Activated CD4-positive, alpha-beta T cell treated with anti-CD3 and anti-CD28 coated beads, Interleukin-10, Interleukin-2, amounts not matched to agents 100 ng/mL and 50 ng/mL, durations not matched to agents 16 hours and 8 hours (primary cell): Measurements from ENCODE around the gene F2RL3.

ENCODE experiments used
- DNase-seq: peaks from one replicate; pipeline ENCODE4 v3.0.0-alpha.2; 2020

Gene F2RL3

GRCh38 chr19:16875584-16876555 lies 12.9 kb upstream of the F2RL3 start:
- no peak for DNase-seq

GRCh38 chr19:16876904-16877361 lies 11.9 kb upstream of the F2RL3 start:
- DNase-seq: no peak

GRCh38 chr19:16877581-16877980 lies 11.2 kb upstream of the F2RL3 start:
- no peak for DNase-seq

DNA sequence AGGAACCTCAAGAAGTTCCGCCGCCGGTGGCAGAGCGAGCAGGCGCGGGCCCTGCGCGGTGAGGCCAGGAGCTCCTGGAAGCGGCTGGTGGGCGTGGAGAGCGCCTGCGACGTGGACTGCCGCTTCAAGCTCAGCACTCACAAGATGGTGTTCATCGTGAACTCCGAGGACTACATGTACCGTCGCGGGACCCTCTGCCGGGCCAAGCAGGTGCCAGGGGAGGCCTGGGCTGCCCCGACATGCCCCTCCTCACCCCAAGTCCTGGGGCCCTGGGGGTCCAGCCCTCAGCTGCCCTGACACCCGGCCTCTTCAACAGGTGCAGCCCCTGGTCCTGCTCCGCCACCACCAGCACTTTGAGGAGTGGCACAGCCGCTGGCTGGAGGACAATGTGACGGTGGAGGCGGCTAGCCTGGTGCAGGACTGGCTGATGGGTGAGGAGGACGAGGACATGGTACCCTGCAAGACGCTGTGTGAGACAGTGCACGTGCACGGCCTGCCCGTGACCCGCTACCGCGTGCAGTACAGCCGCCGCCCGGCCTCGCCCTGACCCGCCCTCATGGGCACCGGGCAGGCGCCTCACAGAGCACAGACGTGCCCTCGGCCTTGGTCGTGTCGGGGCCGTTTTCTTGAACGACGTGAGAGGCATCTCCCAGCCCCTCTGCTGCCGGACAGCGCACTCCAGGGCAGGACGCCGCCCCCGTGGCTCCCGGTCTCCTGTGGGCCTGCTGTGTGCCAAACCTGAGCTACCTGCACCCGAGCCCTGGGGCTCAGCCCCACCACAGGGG lies 10.4 kb upstream of the F2RL3 start:
- no peak for DNase-seq

- DNase-seq: no peak
Measured at GRCh38 chr19:16880884-16881554, 7.8 kb upstream of the F2RL3 start.

DNA sequence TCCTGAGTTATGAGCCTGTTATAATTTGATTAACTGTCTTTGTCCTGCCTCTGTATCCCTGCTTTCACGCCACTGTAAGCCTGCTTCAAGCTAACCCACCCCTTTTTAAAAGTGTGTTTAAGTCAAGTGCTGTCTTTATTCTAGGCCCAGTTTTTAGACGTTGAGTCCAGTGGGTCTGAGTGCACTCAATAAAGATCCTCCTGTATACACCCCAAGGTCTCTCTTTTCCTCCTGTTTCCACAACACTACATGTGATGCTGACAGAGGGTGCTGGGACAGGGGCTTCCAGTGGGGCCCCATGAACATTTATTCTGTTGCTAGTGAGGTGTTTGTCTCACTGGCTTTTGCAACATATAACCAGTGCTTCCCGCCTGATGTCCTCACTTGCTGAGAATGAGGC lies 6.7 kb upstream of the F2RL3 start:
- DNase-seq: no peak

DNA sequence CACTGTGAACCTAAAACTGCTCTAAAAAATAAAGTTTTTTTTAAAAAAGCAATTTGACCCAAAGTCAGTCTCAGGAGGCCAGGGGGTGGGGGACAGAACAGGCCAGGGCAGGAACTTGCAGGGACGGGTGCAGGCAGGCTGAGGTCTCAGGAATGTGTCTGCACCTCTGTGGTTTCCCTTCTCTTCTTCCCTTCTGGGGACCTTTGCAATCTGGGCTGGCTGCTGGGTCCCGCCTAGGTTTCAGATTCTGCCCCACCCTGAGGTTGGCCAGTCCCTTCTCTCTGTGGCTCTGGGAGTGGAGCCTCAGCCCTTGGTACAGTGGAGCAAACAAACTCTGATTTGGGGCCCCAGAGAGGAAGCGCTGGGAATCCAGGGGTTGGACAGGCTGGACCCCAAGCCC lies 5.3 kb upstream of the F2RL3 start:
- no peak for DNase-seq

GRCh38 chr19:16885166-16885565 lies 3.6 kb upstream of the F2RL3 start:
- no peak for DNase-seq

DNA sequence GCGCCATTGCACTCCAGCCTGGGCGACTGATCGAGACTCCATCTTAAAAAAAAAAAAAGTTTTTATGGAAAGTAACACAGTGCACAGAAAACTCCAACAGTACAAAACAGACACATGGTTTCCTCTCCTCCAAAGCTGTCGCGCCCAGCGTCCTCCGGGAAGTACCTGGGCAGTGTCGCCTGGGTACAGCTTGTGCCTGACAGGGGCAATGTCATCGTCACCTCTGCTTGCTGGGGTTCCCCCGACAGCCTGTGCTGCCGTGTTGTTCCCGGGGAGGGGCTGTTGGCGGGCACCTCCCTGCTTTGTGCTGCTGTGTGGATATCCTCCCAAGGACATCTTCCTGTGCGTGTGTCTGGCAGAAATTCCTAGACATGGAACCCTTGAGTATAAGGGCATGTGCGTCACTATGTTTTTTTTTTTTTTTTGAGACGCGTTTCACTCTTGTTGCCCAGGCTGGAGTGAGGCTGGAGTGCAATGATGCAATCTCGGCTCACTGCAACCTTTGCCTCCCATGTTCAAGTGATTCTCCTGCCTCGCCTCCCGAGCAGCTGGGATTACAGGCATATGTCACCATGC lies 2.4 kb upstream of the F2RL3 start:
- DNase-seq: no peak

DNA sequence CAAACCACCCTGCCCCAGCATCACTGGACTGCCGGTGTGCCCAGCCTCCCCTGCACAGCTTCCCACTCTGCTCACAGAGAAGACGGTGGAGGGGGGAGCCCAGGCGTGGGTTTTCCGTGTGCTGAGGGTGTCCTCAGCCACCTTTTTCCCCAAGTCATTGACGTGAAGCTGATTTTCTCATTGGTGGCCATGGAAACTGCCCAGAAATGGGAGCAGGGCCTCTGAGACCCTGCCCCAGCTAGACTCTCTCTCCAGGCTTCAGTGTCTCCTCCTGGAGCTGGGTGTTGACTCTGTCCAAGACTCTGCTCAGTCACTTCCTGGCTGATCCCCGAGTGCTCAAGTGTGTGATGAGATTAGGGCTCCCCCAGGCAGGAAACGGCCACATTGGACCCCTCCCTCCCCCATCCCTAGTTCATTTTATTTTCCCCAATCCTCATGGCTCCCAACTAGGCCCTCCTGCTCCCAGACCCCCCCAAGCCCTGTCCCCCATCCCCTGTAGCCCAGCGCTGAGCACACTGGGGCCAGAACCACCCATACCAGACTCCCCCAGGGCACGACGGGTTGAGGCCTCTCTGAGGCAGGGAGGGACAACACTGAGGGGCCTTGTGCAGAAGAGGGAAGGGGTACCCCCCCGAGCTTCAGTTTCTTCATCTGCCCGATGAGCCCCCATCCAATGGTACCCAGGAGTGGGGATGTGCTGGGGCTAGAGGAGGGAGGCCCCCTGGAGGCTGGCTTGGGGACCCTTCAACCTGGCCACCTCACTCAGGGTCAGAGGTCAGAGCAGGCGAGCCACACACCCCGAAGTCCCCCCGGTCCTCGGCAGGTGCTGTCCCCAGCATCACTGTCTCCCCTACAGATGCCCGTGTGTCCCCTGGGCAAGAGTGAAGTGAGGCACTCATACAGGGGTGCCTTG lies 1.2 kb upstream of the F2RL3 start:
- no peak for DNase-seq

DNA sequence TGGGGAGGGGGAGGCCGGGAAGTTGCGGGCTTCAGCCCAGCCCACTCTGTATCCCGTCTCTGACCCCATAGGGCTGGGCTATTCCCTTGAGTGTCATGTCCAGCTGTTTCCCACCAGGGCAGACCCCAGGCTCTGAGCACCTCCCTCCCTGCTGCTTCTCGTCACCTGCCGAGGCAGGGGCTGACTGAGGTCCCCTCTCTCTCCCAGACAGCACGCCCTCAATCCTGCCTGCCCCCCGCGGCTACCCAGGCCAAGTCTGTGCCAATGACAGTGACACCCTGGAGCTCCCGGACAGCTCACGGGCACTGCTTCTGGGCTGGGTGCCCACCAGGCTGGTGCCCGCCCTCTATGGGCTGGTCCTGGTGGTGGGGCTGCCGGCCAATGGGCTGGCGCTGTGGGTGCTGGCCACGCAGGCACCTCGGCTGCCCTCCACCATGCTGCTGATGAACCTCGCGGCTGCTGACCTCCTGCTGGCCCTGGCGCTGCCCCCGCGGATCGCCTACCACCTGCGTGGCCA lies 625 bp downstream of the F2RL3 start:
- no peak for DNase-seq

GRCh38 chr19:16889883-16890460 lies 1.2 kb downstream of the F2RL3 start:
- DNase-seq: no peak

GRCh38 chr19:16890461-16891184 lies 1.8 kb downstream of the F2RL3 start:
- no peak for DNase-seq

DNA sequence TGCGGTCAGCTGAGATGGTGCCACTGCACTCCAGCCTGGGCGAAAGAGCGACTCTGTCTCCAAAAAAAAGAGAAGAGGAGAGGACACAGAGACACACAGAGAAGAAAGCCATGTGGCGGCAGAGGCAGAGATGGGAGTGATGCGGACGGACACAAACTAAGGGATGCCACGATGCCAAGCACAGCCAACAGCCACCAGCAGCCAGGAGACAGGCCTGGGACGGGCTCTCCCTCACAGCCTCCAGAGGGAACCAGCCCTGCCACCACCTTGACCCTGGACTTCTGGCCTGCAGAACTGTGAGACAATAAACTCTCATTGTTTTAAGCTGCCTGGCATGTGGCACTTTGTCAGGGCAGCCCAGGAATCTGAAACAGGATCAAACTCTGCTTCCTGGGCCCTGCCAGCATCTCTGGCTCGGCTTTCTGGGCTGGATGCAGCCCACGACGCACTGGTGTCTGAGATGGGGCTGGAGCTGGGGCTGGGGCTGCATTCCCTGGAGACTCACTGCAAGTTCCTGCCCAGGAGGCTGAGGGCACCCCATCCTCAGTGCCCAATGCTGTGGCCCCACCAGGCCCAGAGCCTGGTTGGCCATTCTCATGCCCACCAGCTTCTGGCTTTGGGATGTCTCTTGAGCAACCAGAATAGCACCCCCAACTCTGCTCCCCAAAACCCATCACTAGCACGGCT lies 3.0 kb downstream of the F2RL3 start:
- no peak for DNase-seq

- DNase-seq: no peak
Measured at GRCh38 chr19:16892436-16892835, 3.6 kb downstream of the F2RL3 start.

DNA sequence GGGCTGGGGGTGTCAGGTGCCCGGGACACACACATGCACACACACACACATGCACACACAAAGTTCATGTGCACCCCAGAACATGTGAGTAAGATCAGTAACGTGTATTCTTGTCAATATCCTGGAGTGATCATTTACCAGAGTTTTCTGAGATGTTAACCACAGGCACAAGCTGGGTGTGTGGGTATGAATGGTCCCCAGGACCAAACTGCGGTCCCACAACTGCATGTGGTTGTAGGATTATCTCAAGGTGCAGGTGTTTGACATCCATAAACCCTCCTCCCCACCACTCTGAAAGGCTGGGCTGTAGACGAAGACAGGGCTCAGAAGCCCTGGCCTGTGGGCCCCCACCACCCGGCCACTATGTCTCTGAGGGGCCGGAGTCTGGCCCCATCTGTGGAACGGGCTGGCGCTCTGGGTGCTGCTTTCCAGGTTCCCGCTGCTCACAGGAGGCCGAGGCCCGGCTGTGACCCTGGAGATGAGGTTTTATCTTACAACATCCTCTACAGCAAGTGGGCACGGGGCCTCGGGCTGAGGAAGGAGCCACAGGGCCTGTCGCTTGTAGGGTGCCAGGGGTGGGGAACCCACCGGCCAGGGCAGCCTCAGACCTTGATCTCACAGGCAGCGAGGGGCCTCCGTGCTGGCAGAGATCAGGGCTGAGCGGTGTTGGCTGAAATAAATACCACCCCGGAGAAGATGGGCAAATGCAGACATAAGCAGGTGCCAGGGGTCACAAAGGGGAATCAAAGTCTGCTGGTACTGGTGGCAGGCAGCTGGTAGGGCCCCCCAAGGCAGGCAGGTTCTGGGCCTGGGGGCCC lies 4.3 kb downstream of the F2RL3 start:
- DNase-seq: no peak

GRCh38 chr19:16893686-16893989 lies 4.8 kb downstream of the F2RL3 start:
- no peak for DNase-seq

GRCh38 chr19:16894080-16894479 lies 5.3 kb downstream of the F2RL3 start:
- DNase-seq: no peak

- no peak for DNase-seq
Measured at GRCh38 chr19:16895467-16896145, 6.8 kb downstream of the F2RL3 start.
